GM18907 (cell line): ENCODE data around the gene FDX2.
"Not testable (repeated sequence)": the region's sequence is repeated elsewhere in the genome, so short reads cannot be mapped to it uniquely, and the experiment has no call there.

Experiments
- ATAC-seq: cut with Tn5 transposase; IDR thresholded peaks from one replicate; pipeline ENCODE4 v1.9.1; 2021; ENCODE audit warnings: mild to moderate bottlenecking, moderate library complexity; ENCODE audit not compliant: unreplicated experiment

FDX2 gene

GRCh38 chr19:10285393-10285792 lies 30.4 kb downstream of the FDX2 start:
- no peak for ATAC-seq

- no peak for ATAC-seq
Observed at GRCh38 chr19:10284960-10285278, 30.9 kb downstream of the FDX2 start.

- ATAC-seq: no peak
Observed at GRCh38 chr19:10284065-10284959, 31.5 kb downstream of the FDX2 start.

GRCh38 chr19:10283301-10284064 lies 32.3 kb downstream of the FDX2 start:
- ATAC-seq: no peak

GRCh38 chr19:10282043-10282442 lies 33.8 kb downstream of the FDX2 start:
- ATAC-seq: not testable (repeated sequence)

GRCh38 chr19:10279737-10280442 lies 35.9 kb downstream of the FDX2 start:
- no peak for ATAC-seq

- no peak for ATAC-seq
Observed at GRCh38 chr19:10278935-10279334, 36.9 kb downstream of the FDX2 start.

GRCh38 chr19:10277795-10278589 lies 37.8 kb downstream of the FDX2 start:
- ATAC-seq: no peak

GRCh38 chr19:10274589-10274988 lies 41.2 kb downstream of the FDX2 start:
- no peak for ATAC-seq

GRCh38 chr19:10271543-10272086 lies 44.2 kb downstream of the FDX2 start:
- peak; percentile 26 for ATAC-seq

GRCh38 chr19:10270616-10271394 lies 45.0 kb downstream of the FDX2 start, which contains the start of gene ICAM1:
TSS of gene ICAM1 (plus strand) at chr19:10271120. CDS start at chr19:10271160, 40 bp downstream.
- ATAC-seq: peak; percentile 48

- ATAC-seq: peak; percentile 45
Observed at GRCh38 chr19:10270180-10270615, 45.6 kb downstream of the FDX2 start.

GRCh38 chr19:10269333-10270179 lies 46.3 kb downstream of the FDX2 start:
- peak; percentile 43 for ATAC-seq

- ATAC-seq: no peak
Observed at GRCh38 chr19:10268071-10268470, 47.7 kb downstream of the FDX2 start.

GRCh38 chr19:10266706-10267105 lies 49.1 kb downstream of the FDX2 start:
- no peak for ATAC-seq

- ATAC-seq: no peak
Observed at GRCh38 chr19:10262771-10263170, 53.0 kb downstream of the FDX2 start.

GRCh38 chr19:10260141-10260584 lies 55.7 kb downstream of the FDX2 start:
- ATAC-seq: no peak
